Heart left ventricle (tissue), 16 donors: ENCODE results near the gene CDK2AP2. TPM values are rescaled to one million over a fixed set of nuclear protein-coding genes. Genes with fewer than 3 reads are reported as not detected.
A peak's percentile ranks its signal among the peaks of the same experiment; 100 is the strongest.

Experiments used
- ATAC-seq, 4 donors: fragments of 200-7000 bp; cut with Tn5 transposase; one replicate each; pipeline ENCODE4 v1.9.1; 2020 to 2022; ENCODE audit warnings: moderate library complexity in 4 of 4, mild to moderate bottlenecking in 3 of 4, moderate number of reproducible peaks in 1 of 4
- DNase-seq, 5 donors: peaks; one replicate each; pipeline ENCODE4 v3.0.0-alpha.2; 2020
- H3K27ac ChIP-seq, 12 donors: fragments of 200-600 bp; sonication (generic) in 4 of 12; one replicate each; pipeline versions ENCODE4 v1.5.0 to v1.8.0; 2016 to 2022; ENCODE audit warnings: mild to moderate bottlenecking in 2 of 12
- H3K27me3 ChIP-seq, 9 donors: fragments of 200-600 bp; sonication (generic) in 2 of 9; one replicate each; pipeline versions ENCODE4 v1.5.1 to v1.8.0; 2016 to 2022; ENCODE audit warnings: mild to moderate bottlenecking in 3 of 9
- H3K36me3 ChIP-seq, 9 donors: fragments of 200-600 bp; sonication (generic) in 2 of 9; one replicate each; pipeline versions ENCODE4 v1.5.0 to v1.8.0; 2018 to 2022; ENCODE audit warnings: mild to moderate bottlenecking in 2 of 9
- H3K4me1 ChIP-seq, 12 donors: fragments of 200-600 bp; sonication (generic) in 4 of 12; one replicate each; pipeline versions ENCODE4 v1.5.0 to v1.8.0; 2016 to 2022; ENCODE audit warnings: mild to moderate bottlenecking in 3 of 12
- H3K4me3 ChIP-seq, 12 donors: fragments of 200-600 bp; sonication (generic) in 4 of 12; one replicate each; pipeline versions ENCODE4 v1.5.0 to v1.8.0; 2017 to 2022; ENCODE audit warnings: mild to moderate bottlenecking in 9 of 12, moderate library complexity in 4 of 12
- H3K9me3 ChIP-seq, 12 donors: fragments of 200-600 bp; sonication (generic) in 4 of 12; one replicate each; pipeline versions ENCODE4 v1.5.0 to v1.8.0; 2016 to 2022; ENCODE audit warnings: mild to moderate bottlenecking in 1 of 12
- CTCF ChIP-seq, 12 donors: fragments of 200-600 bp; sonication (generic) in 4 of 12; IDR thresholded peaks; one replicate each; pipeline versions ENCODE4 v1.5.0 to v1.8.0; 2018 to 2022; ENCODE audit warnings: antibody characterized with exemption in 12 of 12, mild to moderate bottlenecking in 5 of 12
- POLR2A ChIP-seq, 2 donors: fragments of 450-650 bp; IDR thresholded peaks; one replicate each; pipeline ENCODE4 v1.6.1; 2017; ENCODE audit warnings: antibody characterized with exemption in 2 of 2, mild to moderate bottlenecking in 2 of 2, moderate library complexity in 2 of 2
- WGBS, 4 donors: extraction: QIAGEN DNeasy Blood & Tissue Kit in 2 of 4; methylation state at CpG; one replicate each; pipeline versions ENCODE4 v1.1.5 to v1.1.7; 2013 to 2018; 5-methylcytosine and 5-hydroxymethylcytosine counted together
- intact Hi-C, 10 donors: fragments of 100-400 bp; cut with DNase I; formaldehyde crosslinking; loops; one replicate each; pipeline versions ENCODE4 v1.11.1 to v1.14.2; 2022
- polyA plus RNA-seq, 2 donors: library from polyadenylated mRNA; stranded (reverse); fragments of 200-250 nt; gene quantifications; one replicate each; pipeline ENCODE4 v1.2.3, GENCODE V29; 2013
- total RNA-seq, 9 donors: library from RNA; depleted of rRNA in 2 of 9; stranded (reverse); fragments of >200 nt in 2 of 9; fragmentation: NEBNext Ultra II Directional in 3 of 9; extraction: Animal tissue kit (Norgen Biotek cat#: 25700) in 3 of 9; gene quantifications; one replicate each; pipeline versions ENCODE4 v1.1.0 to v1.2.4, GENCODE V29; 2016 to 2023
- donor health status: ischemic (EF 13 %, LVEDD 7.1; RV severe dilation, severe dysfunction).
- donor health status: healthy with polysubstance abuse.
- donor health status: DM: no; HTN: yes; CAD: no.
- donor health status: DM: no; HTN: no; CAD: no.
- donor health status: ischemic (EF 25% LVEDD 6.9; RV normal size, moderate dysfunction).
- donor health status: ischemic (EF 25% LVEDD 5.7; RV mildly dilated, moderate dysfunction).
- donor health status: healthy.
- donor health status: DM: yes; HTN: yes; CAD: no.
- donor health status: ischemic (EF 35%, LVEDD 5.7; RV mildly dilated, moderate dysfunction).
- donor health status: nonischemic (EF 11% LVEDD 7.7; RV severe dilation, severe dysfunction).
- donor health status: DM: yes; HTN: yes; CAD: no.
- donor health status: PGD.
- donor health status: ischemic (EF 29% LVEDD 5.4; RV normal size, mild dysfunction).
- donor health status: nonischemic (EF 23%, LVEDD 6.1; RV moderate dilation, normal function).

CDK2AP2 gene
- total and polyA plus RNA-seq, 11 donors = 37.0 to 461 (median 60.1) TPM

- peak in 1 of 12 donors; percentile 3 for TF ChIP-seq CTCF (IDR thresholded peaks at IDR 0.05)
- TF ChIP-seq POLR2A (IDR thresholded peaks at IDR 0.05) = no peak
- DNase-seq (no peak), ATAC-seq (no peak)
- intact Hi-C loops = loop anchor here (1.0 to 10.0 kb wide), 11 partner anchors 27 to 69 kb away; partner anchors contain the start of genes PPP1CA (in 9 of the 10), TBC1D10C (in 7 of the 10), PITPNM1 (in 3 of the 10) and CDK2AP2 (in 2 of the 10)
- WGBS, 4 donors = 11 to 19% (median 15%) methylated on average over 9 of the region's 9 CpGs
- H3K4me3 ChIP-seq = peak overlapping the region; percentile 56 to 98 (median 85)
- no peaks in the 10 kb centered on the region for H3K9me3 ChIP-seq
- H3K27ac ChIP-seq = peak overlapping the region; percentile 72 to 94 (median 90)
- peaks cover 0 to 37% (median 20%) of the 10 kb centered on the region in 12 donors for H3K4me1 ChIP-seq
- H3K36me3 ChIP-seq = no peaks in the 10 kb centered on the region
- H3K27me3 ChIP-seq = no peaks in the 10 kb centered on the region
Measured at GRCh38 chr11:67469508-67469811, 38.5 kb downstream of the CDK2AP2 start.

- ATAC-seq = peak; percentile 93 to 95 (median 94)
- H3K27ac ChIP-seq = peak within 1 kb of the TSS; percentile 72 to 94 (median 90)
- no peaks in the 10 kb centered on the region for H3K9me3 ChIP-seq
- TF ChIP-seq CTCF (IDR thresholded peaks at IDR 0.05) (peak; percentile 31 to 66 (median 45)), POLR2A (IDR thresholded peaks at IDR 0.05) (peak in 1 of 2 donors; percentile 80)
- H3K36me3 ChIP-seq = no peaks in the 10 kb centered on the region
- 0 to 1% (median 0%) methylated on average over 16 to 76 of the region's 76 CpGs for WGBS, 4 donors
- H3K4me1 ChIP-seq = peaks cover 0 to 42% (median 25%) of the 10 kb centered on the region in 12 donors
- intact Hi-C loops = loop anchor here (1.0 to 10.0 kb wide), 11 partner anchors 26 to 68 kb away; partner anchors contain the start of genes PPP1CA (in 9 of the 10), TBC1D10C (in 7 of the 10), PITPNM1 (in 3 of the 10) and CDK2AP2 (in 2 of the 10)
- no peaks in the 10 kb centered on the region for H3K27me3 ChIP-seq
- peak; percentile 94 to 98 (median 95) for DNase-seq
- H3K4me3 ChIP-seq = peak within 1 kb of the TSS; percentile 56 to 98 (median 85)
Measured at GRCh38 chr11:67468759-67469507, 39.0 kb downstream of the CDK2AP2 start, which contains the start of gene TMEM134. Gene TMEM134 (minus strand): TSS chr11:67469251. CDS start chr11:67469192, 59 bp downstream.

GRCh38 chr11:67468456-67468758, 39.6 kb downstream of the CDK2AP2 start:
- no peaks in the 10 kb centered on the region for H3K27me3 ChIP-seq
- intact Hi-C loops = loop anchor here (2.0 to 10.0 kb wide), 8 partner anchors 26 to 68 kb away; partner anchors contain the start of genes PPP1CA (in 8 of the 10), TBC1D10C (in 7 of the 10), PITPNM1 (in 2 of the 10) and CDK2AP2 (in 1 of the 10)
- ATAC-seq (no peak), DNase-seq (no peak)
- no peaks in the 10 kb centered on the region for H3K9me3 ChIP-seq
- H3K27ac ChIP-seq = peak overlapping the region; percentile 72 to 94 (median 90)
- no peaks in the 10 kb centered on the region for H3K36me3 ChIP-seq
- H3K4me1 ChIP-seq = peaks cover 0 to 47% (median 27%) of the 10 kb centered on the region in 12 donors
- H3K4me3 ChIP-seq = peak overlapping the region; percentile 56 to 98 (median 85)
- TF ChIP-seq POLR2A (IDR thresholded peaks at IDR 0.05) (no peak), CTCF (IDR thresholded peaks at IDR 0.05) (no peak)
- 2 to 8% (median 4%) methylated on average over 6 of the region's 6 CpGs for WGBS, 4 donors

GRCh38 chr11:67468056-67468455, 39.9 kb downstream of the CDK2AP2 start:
- Histone ChIP-seq H3K27ac (peak overlapping the region in 9 of 12 donors; percentile 83 to 94 (median 90)), H3K36me3 (no peaks in the 10 kb centered on the region), H3K27me3 (no peaks in the 10 kb centered on the region), H3K4me3 (peak overlapping the region in 11 of 12 donors; percentile 56 to 98 (median 85)), H3K4me1 (peaks cover 0 to 48% (median 27%) of the 10 kb centered on the region in 12 donors), H3K9me3 (no peaks in the 10 kb centered on the region)
- WGBS, 4 donors = 21 to 40% (median 30%) methylated on average over 5 of the region's 5 CpGs
- TF ChIP-seq CTCF (IDR thresholded peaks at IDR 0.05) = no peak
- no peak for TF ChIP-seq POLR2A (IDR thresholded peaks at IDR 0.05)
- ATAC-seq (no peak), DNase-seq (no peak)
- intact Hi-C loops = loop anchor here (2.0 to 10.0 kb wide), 8 partner anchors 25 to 67 kb away; partner anchors contain the start of genes PPP1CA (in 8 of the 10), TBC1D10C (in 7 of the 10), PITPNM1 (in 2 of the 10) and CDK2AP2 (in 1 of the 10)
